ENCODE data around the gene KCTD21. TPM values are rescaled to one million over a fixed set of nuclear protein-coding genes. Genes with fewer than 3 reads are reported as not detected.
"Not testable (repeated sequence)": the region's sequence is repeated elsewhere in the genome, so short reads cannot be mapped to it uniquely, and the experiment has no call there.

Gene KCTD21, protein sequence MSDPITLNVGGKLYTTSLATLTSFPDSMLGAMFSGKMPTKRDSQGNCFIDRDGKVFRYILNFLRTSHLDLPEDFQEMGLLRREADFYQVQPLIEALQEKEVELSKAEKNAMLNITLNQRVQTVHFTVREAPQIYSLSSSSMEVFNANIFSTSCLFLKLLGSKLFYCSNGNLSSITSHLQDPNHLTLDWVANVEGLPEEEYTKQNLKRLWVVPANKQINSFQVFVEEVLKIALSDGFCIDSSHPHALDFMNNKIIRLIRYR
- 5.1 to 7.2 TPM (median 5.2 TPM) in 3 replicates for total RNA-seq

DNA sequence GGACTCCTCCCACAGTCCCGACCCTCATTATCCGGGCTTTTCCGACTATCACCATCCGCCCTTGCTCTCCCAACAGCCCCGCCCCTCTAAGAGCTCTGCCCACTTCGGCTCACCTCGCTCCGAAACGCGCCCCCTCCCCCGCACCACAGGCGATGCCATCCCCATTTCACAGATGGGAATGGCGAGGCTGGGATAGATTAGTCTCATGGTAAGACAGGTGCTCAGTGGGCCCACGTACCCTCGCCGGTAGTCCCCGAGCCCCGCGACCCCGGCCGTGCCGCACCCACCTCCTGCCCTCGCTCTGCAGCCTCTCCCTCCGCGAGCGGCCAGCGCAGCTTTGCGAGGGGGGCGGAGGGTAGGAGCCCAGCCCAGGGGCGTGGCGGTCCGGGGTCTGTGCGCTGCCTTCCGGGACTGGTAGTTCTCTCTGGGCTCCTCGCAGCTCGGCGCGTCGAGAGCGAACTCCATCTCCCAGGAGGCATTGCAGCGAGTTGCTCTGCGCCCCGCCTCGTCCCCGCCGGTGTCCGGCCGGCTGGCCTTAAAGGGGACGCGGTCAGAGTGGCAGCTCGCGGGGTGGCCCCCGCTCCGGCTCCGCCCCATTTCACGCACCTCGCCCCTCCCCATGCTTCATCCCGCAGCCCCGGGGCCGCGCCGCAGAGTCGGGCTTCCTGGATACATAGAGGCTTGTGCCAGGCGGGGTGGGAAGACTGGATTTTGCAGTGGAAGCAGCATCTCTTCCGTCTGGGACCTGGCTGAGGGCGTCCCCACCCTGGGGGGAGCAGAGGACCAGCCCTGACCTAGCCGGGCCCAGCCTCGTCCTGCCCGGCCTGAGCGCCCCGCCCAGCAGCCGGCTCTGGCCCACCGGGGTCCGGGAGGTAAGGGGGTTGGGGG lies at the start of gene KCTD21, which contains the start of gene USP35:
Gene KCTD21 (minus strand): TSS at position 341 of the 888 bp plus-strand sequence. CDS start 14,072 bp downstream, outside the sequence.
Gene USP35 (plus strand): TSS at position 634 of the 888 bp plus-strand sequence. CDS start 7,327 bp downstream, outside the sequence.
- H3K9me3 Mint-ChIP-seq = no peaks in the 10 kb centered on the region
- peaks cover 27% of the 10 kb centered on the region for H3K4me1 Mint-ChIP-seq
- no peaks in the 10 kb centered on the region for H3K27me3 Mint-ChIP-seq (ENCODE audit: low read depth)
- DNase-seq (ENCODE audit: low spot score in 2 of 2, unreplicated experiment in 2 of 2) = peak; percentile 85 to 89
- H3K27ac Mint-ChIP-seq = peak within 1 kb of the TSS; percentile 74
- TF ChIP-seq, protein P1, sequence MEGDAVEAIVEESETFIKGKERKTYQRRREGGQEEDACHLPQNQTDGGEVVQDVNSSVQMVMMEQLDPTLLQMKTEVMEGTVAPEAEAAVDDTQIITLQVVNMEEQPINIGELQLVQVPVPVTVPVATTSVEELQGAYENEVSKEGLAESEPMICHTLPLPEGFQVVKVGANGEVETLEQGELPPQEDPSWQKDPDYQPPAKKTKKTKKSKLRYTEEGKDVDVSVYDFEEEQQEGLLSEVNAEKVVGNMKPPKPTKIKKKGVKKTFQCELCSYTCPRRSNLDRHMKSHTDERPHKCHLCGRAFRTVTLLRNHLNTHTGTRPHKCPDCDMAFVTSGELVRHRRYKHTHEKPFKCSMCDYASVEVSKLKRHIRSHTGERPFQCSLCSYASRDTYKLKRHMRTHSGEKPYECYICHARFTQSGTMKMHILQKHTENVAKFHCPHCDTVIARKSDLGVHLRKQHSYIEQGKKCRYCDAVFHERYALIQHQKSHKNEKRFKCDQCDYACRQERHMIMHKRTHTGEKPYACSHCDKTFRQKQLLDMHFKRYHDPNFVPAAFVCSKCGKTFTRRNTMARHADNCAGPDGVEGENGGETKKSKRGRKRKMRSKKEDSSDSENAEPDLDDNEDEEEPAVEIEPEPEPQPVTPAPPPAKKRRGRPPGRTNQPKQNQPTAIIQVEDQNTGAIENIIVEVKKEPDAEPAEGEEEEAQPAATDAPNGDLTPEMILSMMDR (IDR thresholded peaks at IDR 0.05; ENCODE audit: unreplicated experiment) = no peak
- no peaks in the 10 kb centered on the region for H3K36me3 Mint-ChIP-seq
- H3K4me3 Mint-ChIP-seq = peak within 1 kb of the TSS; percentile 95

DNA sequence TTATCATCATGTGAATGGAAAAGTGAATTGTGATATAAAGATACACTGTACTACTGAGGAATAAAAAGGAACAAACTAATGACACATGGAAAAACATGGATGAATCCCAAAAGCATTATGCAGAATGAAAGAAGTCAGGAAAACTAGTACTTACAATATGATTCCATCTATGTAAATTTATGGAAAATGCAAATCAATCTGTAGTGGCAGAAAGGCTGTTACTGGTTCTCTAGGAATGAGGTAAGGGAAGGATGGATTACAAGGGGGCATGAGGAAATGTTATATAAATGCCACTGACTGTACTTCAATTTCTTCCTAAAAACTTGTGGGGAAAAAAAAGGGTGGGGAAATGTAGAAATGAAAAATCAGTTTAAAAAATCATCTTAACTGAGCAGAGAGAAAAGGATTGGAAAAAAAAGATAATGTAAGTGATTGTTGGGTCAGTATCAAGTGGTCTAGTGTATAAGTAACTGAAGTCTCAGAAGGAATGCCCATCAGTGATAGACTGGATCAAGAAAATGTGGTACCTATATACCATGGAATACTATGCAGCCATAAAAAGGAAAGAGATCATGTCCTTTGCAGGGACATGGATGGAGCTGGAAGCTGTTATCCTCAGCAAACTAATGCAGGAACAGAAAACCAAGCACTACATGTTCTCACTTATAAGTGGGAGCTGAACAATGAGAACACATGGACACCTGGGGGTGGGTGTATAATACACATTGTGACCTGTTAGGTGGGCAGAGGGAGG lies 49.0 kb upstream of the KCTD21 start:
- Mint-ChIP-seq H3K27me3 (ENCODE audit: low read depth) (no peaks in the 10 kb centered on the region), H3K27ac (no peak overlapping the region), H3K9me3 (peaks cover 38% of the 10 kb centered on the region), H3K36me3 (peaks cover 48% of the 10 kb centered on the region), H3K4me3 (no peak overlapping the region), H3K4me1 (peaks cover 16% of the 10 kb centered on the region)
- TF ChIP-seq, protein P1 (IDR thresholded peaks at IDR 0.05; ENCODE audit: unreplicated experiment) = no peak
- no peak for DNase-seq (ENCODE audit: low spot score in 2 of 2, unreplicated experiment in 2 of 2)

DNA sequence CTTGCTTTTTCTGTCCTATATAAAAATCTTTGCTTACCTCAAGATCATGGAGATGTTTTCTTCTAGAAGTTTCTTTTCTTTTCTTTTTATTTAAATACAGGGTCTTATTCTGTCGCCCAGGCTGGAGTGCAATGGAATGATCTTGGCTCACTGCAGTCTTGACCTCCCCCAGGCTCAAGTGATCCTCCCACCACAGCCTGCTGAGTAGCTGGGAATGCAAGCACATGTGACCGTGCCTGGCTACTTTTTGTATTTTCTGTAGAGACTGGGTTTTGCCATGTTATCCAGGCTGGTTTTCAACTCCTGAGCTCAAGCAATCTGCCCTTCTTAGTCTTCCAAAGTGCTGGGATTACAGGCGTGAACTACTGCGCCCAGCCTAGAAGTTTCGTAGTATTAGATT lies 45.6 kb upstream of the KCTD21 start:
- H3K4me3 Mint-ChIP-seq = no peak overlapping the region
- DNase-seq (ENCODE audit: low spot score in 2 of 2, unreplicated experiment in 2 of 2) = no peak

DNA sequence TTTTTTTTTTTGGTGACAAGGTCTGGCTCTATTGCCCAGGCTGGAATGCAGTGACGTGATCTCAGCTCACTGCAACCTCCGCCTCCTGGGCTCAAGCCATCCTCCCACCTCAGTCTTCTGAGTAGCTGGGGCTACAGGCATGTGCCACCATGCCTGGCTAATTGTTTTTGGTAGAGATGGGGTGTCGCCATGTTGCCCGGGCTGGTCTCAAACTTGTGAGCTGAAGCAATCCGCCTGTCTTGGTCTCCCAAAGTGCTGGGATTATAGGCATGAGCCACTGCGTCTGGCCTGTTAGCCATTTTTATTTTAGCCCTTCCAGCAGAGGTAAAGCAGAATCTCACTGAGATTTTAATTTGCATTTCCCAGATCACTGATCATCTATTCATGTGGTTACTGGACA lies 44.6 kb upstream of the KCTD21 start:
- peaks cover 34% of the 10 kb centered on the region for H3K4me1 Mint-ChIP-seq
- H3K27ac Mint-ChIP-seq = peak overlapping the region; percentile 81
- H3K36me3 Mint-ChIP-seq = peaks cover 25% of the 10 kb centered on the region
- H3K9me3 Mint-ChIP-seq = peaks cover 22% of the 10 kb centered on the region
- H3K4me3 Mint-ChIP-seq; DNase-seq (ENCODE audit: low spot score in 2 of 2, unreplicated experiment in 2 of 2); H3K27me3 Mint-ChIP-seq (ENCODE audit: low read depth): not testable (repeated sequence)

More for the DNA sequence above, 45.6 kb upstream of the KCTD21 start:
- Mint-ChIP-seq H3K27me3 (ENCODE audit: low read depth) (no peaks in the 10 kb centered on the region), H3K27ac (peak overlapping the region; percentile 41), H3K9me3 (peaks cover 28% of the 10 kb centered on the region), H3K36me3 (peaks cover 31% of the 10 kb centered on the region), H3K4me1 (peaks cover 34% of the 10 kb centered on the region)
- TF ChIP-seq, protein P1 (IDR thresholded peaks at IDR 0.05; ENCODE audit: unreplicated experiment) = no peak

DNA sequence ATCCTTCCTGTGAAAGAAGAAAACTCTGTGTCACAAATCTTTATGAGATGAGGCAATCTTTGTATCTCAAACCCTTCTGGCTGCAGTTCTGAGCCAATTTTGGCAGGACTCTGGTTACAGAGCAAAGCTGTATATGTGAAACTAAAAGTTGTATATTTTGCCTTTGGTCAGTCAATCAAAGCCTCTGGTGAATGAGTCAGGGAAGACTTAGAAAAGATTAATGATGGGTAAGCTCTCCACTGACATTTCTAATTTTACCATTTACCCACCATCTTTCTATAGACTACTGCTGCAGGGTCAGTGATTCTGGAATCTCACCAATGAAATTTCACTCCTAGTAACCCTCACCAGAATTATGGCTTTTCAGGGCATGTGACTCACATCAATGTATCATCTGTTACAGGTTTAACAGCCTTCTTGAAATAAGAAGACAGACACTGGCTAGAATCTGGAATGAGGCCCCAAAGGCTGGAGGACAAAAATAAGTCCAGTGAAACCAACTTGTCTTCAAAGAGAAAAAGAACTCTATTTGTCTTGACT lies 43.6 kb upstream of the KCTD21 start:
- peaks cover 13% of the 10 kb centered on the region for H3K9me3 Mint-ChIP-seq
- no peaks in the 10 kb centered on the region for H3K27me3 Mint-ChIP-seq (ENCODE audit: low read depth)
- peaks cover 15% of the 10 kb centered on the region for H3K36me3 Mint-ChIP-seq
- TF ChIP-seq, protein P1 (IDR thresholded peaks at IDR 0.05; ENCODE audit: unreplicated experiment) = no peak
- DNase-seq (ENCODE audit: low spot score in 2 of 2, unreplicated experiment in 2 of 2) = no peak
- peaks cover 34% of the 10 kb centered on the region for H3K4me1 Mint-ChIP-seq
- peak overlapping the region; percentile 57 for H3K27ac Mint-ChIP-seq
- no peak overlapping the region for H3K4me3 Mint-ChIP-seq

All from mesothelial cell of epicardium (in vitro differentiated cells).